Nephron progenitor cell (in vitro differentiated cells): Measurements from ENCODE around the gene TENT4A.
A peak's percentile ranks its signal among the peaks of the same experiment; 100 is the strongest.

Experiments used
- DNase-seq: peaks from one replicate; pipeline ENCODE4 v3.0.0; 2021
- H3K27ac Mint-ChIP-seq: 2 replicates; pipeline ENCODE4 v1.8.0; 2021; ENCODE audit warnings: mild to moderate bottlenecking, moderate library complexity, mixed read lengths
- H3K27me3 Mint-ChIP-seq: 2 replicates; pipeline ENCODE4 v1.8.0; 2021; ENCODE audit warnings: mild to moderate bottlenecking, low read depth, mixed read lengths; ENCODE audit not compliant: poor library complexity
- H3K36me3 Mint-ChIP-seq: 2 replicates; pipeline ENCODE4 v1.8.0; 2021; ENCODE audit warnings: low read depth, mixed read lengths
- H3K4me1 Mint-ChIP-seq: 2 replicates; pipeline ENCODE4 v1.8.0; 2021; ENCODE audit warnings: mixed read lengths
- H3K4me3 Mint-ChIP-seq: 2 replicates; pipeline ENCODE4 v1.8.0; 2021; ENCODE audit warnings: mild to moderate bottlenecking, moderate library complexity, mixed read lengths
- H3K9me3 Mint-ChIP-seq: 2 replicates; pipeline ENCODE4 v1.8.0; 2021; ENCODE audit warnings: mild to moderate bottlenecking, moderate library complexity, mixed read lengths
- CTCF ChIP-seq: fragments of 200-600 bp; sonication (generic); IDR thresholded peaks from 2 replicates; pipeline ENCODE4 v1.5.0; 2021; ENCODE audit warnings: antibody characterized with exemption

TENT4A gene

GRCh38 chr5:6680922-6681321 lies 32.3 kb upstream of the TENT4A start:
- Mint-ChIP-seq H3K27ac (no peak overlapping the region), H3K9me3 (peaks cover 7% of the 10 kb centered on the region), H3K4me1 (no peaks in the 10 kb centered on the region), H3K27me3 (peaks cover 31% of the 10 kb centered on the region), H3K4me3 (no peak overlapping the region), H3K36me3 (peaks cover 10% of the 10 kb centered on the region)
- TF ChIP-seq CTCF, result no peak
- DNase-seq, result no peak

- Mint-ChIP-seq H3K27ac (no peak overlapping the region), H3K27me3 (peaks cover 34% of the 10 kb centered on the region), H3K4me3 (no peak overlapping the region), H3K9me3 (no peaks in the 10 kb centered on the region), H3K36me3 (peaks cover 3% of the 10 kb centered on the region), H3K4me1 (no peaks in the 10 kb centered on the region)
- TF ChIP-seq CTCF, result no peak
- DNase-seq, result no peak
These were observed 31.6 kb upstream of the TENT4A start for GRCh38 chr5:6681682-6682081.

- Mint-ChIP-seq H3K4me3 (no peak overlapping the region), H3K9me3 (no peaks in the 10 kb centered on the region), H3K27ac (no peak overlapping the region), H3K27me3 (peaks cover 35% of the 10 kb centered on the region), H3K36me3 (no peaks in the 10 kb centered on the region), H3K4me1 (peaks cover under 1% of the 10 kb centered on the region)
- no peak for TF ChIP-seq CTCF
- DNase-seq, result peak; percentile 14
These were observed 31.0 kb upstream of the TENT4A start for GRCh38 chr5:6682239-6682638.

- Mint-ChIP-seq H3K27me3 (peaks cover 43% of the 10 kb centered on the region), H3K9me3 (no peaks in the 10 kb centered on the region), H3K36me3 (no peaks in the 10 kb centered on the region), H3K4me1 (peaks cover 6% of the 10 kb centered on the region), H3K4me3 (no peak overlapping the region), H3K27ac (no peak overlapping the region)
- no peak for DNase-seq
- no peak for TF ChIP-seq CTCF
These were observed 30.0 kb upstream of the TENT4A start for GRCh38 chr5:6683241-6683640.

- no peak overlapping the region for H3K27ac Mint-ChIP-seq
- no peak overlapping the region for H3K4me3 Mint-ChIP-seq
- H3K27me3 Mint-ChIP-seq, result peaks cover 51% of the 10 kb centered on the region
- H3K9me3 Mint-ChIP-seq, result no peaks in the 10 kb centered on the region
- no peak for DNase-seq
- H3K4me1 Mint-ChIP-seq, result peaks cover 6% of the 10 kb centered on the region
- no peaks in the 10 kb centered on the region for H3K36me3 Mint-ChIP-seq
- TF ChIP-seq CTCF, result no peak
These were observed 29.2 kb upstream of the TENT4A start for GRCh38 chr5:6684075-6684474.

GRCh38 chr5:6686501-6686900 lies 26.7 kb upstream of the TENT4A start:
- peaks cover 6% of the 10 kb centered on the region for H3K4me1 Mint-ChIP-seq
- H3K9me3 Mint-ChIP-seq, result no peaks in the 10 kb centered on the region
- no peak overlapping the region for H3K27ac Mint-ChIP-seq
- TF ChIP-seq CTCF, result no peak
- peak overlapping the region; percentile 64 for H3K4me3 Mint-ChIP-seq
- DNase-seq, result no peak
- peaks cover 57% of the 10 kb centered on the region for H3K27me3 Mint-ChIP-seq
- no peaks in the 10 kb centered on the region for H3K36me3 Mint-ChIP-seq
